HG03103 (cell line): ENCODE data around the gene FHOD3.

Source experiments
- ATAC-seq: cut with Tn5 transposase; IDR thresholded peaks from one replicate; pipeline ENCODE4 v1.9.1; 2021; ENCODE audit warnings: low read depth; ENCODE audit not compliant: unreplicated experiment

FHOD3 gene

GRCh38 chr18:36504928-36505327 is 207.4 kb downstream of the FHOD3 start:
- ATAC-seq, result no peak

- ATAC-seq, result no peak
Observed at GRCh38 chr18:36505665-36506064, 208.2 kb downstream of the FHOD3 start.

GRCh38 chr18:36509646-36510197 is 212.2 kb downstream of the FHOD3 start:
- ATAC-seq, result no peak

GRCh38 chr18:36511791-36512352 is 214.4 kb downstream of the FHOD3 start:
- no peak for ATAC-seq

GRCh38 chr18:36513556-36513955 is 216.0 kb downstream of the FHOD3 start:
- no peak for ATAC-seq

- no peak for ATAC-seq
Observed at GRCh38 chr18:36514778-36515177, 217.3 kb downstream of the FHOD3 start.

GRCh38 chr18:36516258-36516657 is 218.7 kb downstream of the FHOD3 start:
- ATAC-seq, result no peak

- ATAC-seq, result no peak
Observed at GRCh38 chr18:36516726-36517125, 219.2 kb downstream of the FHOD3 start.

- ATAC-seq, result no peak
Observed at GRCh38 chr18:36518839-36519238, 221.3 kb downstream of the FHOD3 start.

- no peak for ATAC-seq
Observed at GRCh38 chr18:36519358-36519757, 221.8 kb downstream of the FHOD3 start.

GRCh38 chr18:36522509-36522908 is 225.0 kb downstream of the FHOD3 start:
- ATAC-seq, result no peak

- ATAC-seq, result no peak
Observed at GRCh38 chr18:36525913-36526312, 228.4 kb downstream of the FHOD3 start.

- ATAC-seq, result no peak
Observed at GRCh38 chr18:36526611-36527010, 229.1 kb downstream of the FHOD3 start.

- ATAC-seq, result no peak
Observed at GRCh38 chr18:36527051-36527450, 229.5 kb downstream of the FHOD3 start.

- no peak for ATAC-seq
Observed at GRCh38 chr18:36527740-36528455, 230.4 kb downstream of the FHOD3 start.

GRCh38 chr18:36529747-36530146 is 232.2 kb downstream of the FHOD3 start:
- no peak for ATAC-seq

GRCh38 chr18:36530676-36531405 is 233.3 kb downstream of the FHOD3 start:
- ATAC-seq, result no peak

GRCh38 chr18:36531636-36532035 is 234.1 kb downstream of the FHOD3 start:
- ATAC-seq, result no peak

- no peak for ATAC-seq
Observed at GRCh38 chr18:36532394-36532793, 234.9 kb downstream of the FHOD3 start.

GRCh38 chr18:36532815-36533214 is 235.3 kb downstream of the FHOD3 start:
- no peak for ATAC-seq

GRCh38 chr18:36533446-36534153 is 236.1 kb downstream of the FHOD3 start:
- ATAC-seq, result no peak
